ENCODE measurements around the gene SETBP1. TPM values are rescaled to one million over a fixed set of nuclear protein-coding genes. Genes with fewer than 3 reads are reported as not detected.

The SETBP1 gene
- total and polyA plus RNA-seq, 2 of the 4 experiments (the other 2 are of a cell fraction), result 0.19 to 0.36 TPM

DNA sequence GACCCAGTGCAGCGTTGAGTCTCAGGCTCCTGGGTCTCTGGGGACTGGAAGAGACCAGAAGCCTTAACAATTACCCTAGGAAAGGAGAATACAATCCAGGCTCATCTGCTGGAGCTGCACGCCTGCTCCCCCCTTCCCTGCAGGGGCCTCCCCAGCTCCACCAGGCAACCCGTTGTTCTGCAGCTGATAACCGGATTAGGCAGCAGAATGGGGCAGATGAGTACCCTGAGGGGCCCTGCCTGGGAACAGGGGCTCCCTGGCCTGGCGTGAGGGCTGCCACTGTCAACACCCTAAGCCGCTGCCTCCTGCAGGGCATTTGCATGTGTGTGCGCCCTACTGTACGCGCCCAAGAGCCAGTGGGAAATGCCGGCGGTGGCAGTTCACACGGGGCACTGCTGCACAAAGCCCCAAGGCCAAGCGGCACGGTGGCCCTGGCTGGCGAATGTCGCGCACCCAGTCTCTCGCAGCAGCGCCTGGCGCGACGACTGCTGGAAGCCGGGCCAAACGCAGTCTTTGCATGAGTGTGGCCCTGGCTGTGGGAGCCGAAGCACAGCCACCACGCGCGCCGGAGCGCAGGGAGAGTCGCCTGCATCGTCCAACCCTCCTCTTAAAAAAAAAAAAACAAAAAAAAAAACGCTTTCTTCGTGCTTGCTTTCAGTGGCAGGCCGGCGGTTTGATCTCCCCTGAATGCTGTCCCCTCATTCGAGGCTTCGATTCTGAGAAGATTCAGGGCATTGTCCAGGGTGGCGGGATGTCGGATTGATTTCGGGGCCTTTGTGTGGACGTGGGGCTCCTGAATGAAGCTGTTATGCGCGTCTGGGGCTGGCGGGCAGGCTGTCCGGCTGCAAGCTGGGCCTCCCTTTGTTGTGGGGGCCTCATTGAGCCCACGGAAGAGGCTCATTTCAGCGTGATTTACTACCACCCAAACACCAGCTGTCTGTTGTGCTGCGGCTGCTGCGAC, 63.8 kb downstream of the SETBP1 start (continued):
- no peak for TF ChIP-seq BHLHE40 (IDR thresholded peaks at IDR 0.05; ENCODE audit: low read depth, low read length)

DNA sequence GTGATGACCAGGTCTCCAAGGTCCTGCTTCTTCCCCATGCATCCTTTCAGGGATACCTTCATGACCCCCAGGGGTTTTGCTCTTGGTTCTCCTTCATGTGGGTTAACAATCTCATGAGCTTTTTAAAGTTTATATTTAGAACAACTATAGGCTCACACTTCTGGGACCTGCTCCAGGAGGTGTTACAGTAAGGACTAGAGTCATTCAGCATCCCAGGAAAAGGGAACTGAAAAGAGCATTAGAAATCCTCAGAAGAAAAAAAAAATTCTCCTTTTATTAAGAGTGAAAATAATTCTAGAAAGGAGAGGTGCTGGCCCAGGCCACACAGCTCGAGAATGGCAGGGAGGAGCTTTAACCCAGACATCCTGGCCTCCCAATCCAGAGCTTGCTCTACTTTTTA, 66.5 kb downstream of the SETBP1 start:
- no TSS peak for BruUV-seq (replicated peaks)
- no peak overlapping the region for H2BK120ac ChIP-seq (ENCODE audit: low read depth, low read length)
- no peak for TF ChIP-seq MAFK (IDR thresholded peaks at IDR 0.05; ENCODE audit: low read depth, low read length)
- TF ChIP-seq RAD21 (IDR thresholded peaks at IDR 0.05; ENCODE audit: low read length), result no peak
- no peak for TF ChIP-seq CEBPB (IDR thresholded peaks at IDR 0.05; ENCODE audit: low read depth, low read length)
- TF ChIP-seq POLR2A (IDR thresholded peaks at IDR 0.05; ENCODE audit: low read depth, low read length), result no peak
- TF ChIP-seq BHLHE40 (IDR thresholded peaks at IDR 0.05; ENCODE audit: low read depth, low read length), result no peak
- TF ChIP-seq CHD1 (IDR thresholded peaks at IDR 0.05; ENCODE audit: low read depth, low read length), result no peak
- H2AK5ac ChIP-seq (ENCODE audit: low read depth, low read length), result no peak overlapping the region
- no peak for DNase-seq
- no peak for ATAC-seq (ENCODE audit: low read depth)
- no peak overlapping the region for H3K18ac ChIP-seq (ENCODE audit: low read depth, low read length)
- H3K4me2 ChIP-seq (ENCODE audit: low read depth, low read length), result no peak overlapping the region
- H4K91ac ChIP-seq (ENCODE audit: insufficient read depth, low read depth, low read length), result no peak overlapping the region
- no peak overlapping the region for H3K4me3 ChIP-seq (ENCODE audit: insufficient read depth, low read depth, low read length)
- in situ Hi-C loops (cut with MboI; ENCODE audit: low sequenced_read_pairs), result no loop called here
- H4K20me1 ChIP-seq (ENCODE audit: insufficient read depth, low read length), result no peaks in the 10 kb centered on the region
- H2BK15ac ChIP-seq (ENCODE audit: low read depth, low read length), result no peak overlapping the region
- no peaks in the 10 kb centered on the region for H3K36me3 ChIP-seq (ENCODE audit: control insufficient read depth, insufficient read depth, low read length)
- H3K56ac ChIP-seq (ENCODE audit: extremely low read depth, insufficient read depth, low read length), result no peak overlapping the region
- no peaks in the 10 kb centered on the region; the same call in 1 of the 2 replicates for H3K4me1 ChIP-seq (ENCODE audit: control insufficient read depth, insufficient read depth, low read length)
- no peak overlapping the region for H2AFZ ChIP-seq (replicated peaks; ENCODE audit: low read length, poor library complexity)
- H2AK9ac ChIP-seq (replicated peaks; ENCODE audit: low read depth, low read length, poor library complexity), result no peak overlapping the region
- intact Hi-C loops (cut with micrococcal nuclease), result no loop called here
- H3K9me1 ChIP-seq (ENCODE audit: insufficient read depth, low read length), result 0 out of 2 replicates have a peak, but pooled peaks cover 4% of the 10 kb centered on the region
- H3K4ac ChIP-seq (ENCODE audit: low read depth, low read length), result no peak overlapping the region
- H4K8ac ChIP-seq (ENCODE audit: low read depth in 2 of 2, low read length in 2 of 2), result no peak overlapping the region
- WGBS, 2 experiments (ENCODE audit: extremely low coverage in 2 of 2, insufficient read length in 1 of 2), result no CpG with 5 or more reads among the region's 1 CpG
- no peak overlapping the region for H2BK20ac ChIP-seq (ENCODE audit: low read depth, low read length)
- no peak overlapping the region for H3K9ac ChIP-seq (ENCODE audit: low read depth, low read length)
- H3K23ac ChIP-seq (ENCODE audit: low read depth, low read length), result no peak overlapping the region
- H3K9me3 ChIP-seq (ENCODE audit: control insufficient read depth, insufficient read depth, low read length), result no peaks in the 10 kb centered on the region
- no peak overlapping the region for H2BK5ac ChIP-seq (ENCODE audit: low read depth, low read length, poor library complexity, severe bottlenecking)
- dilution Hi-C loops (cut with HindIII; ENCODE audit: low sequenced_read_pairs, unreplicated experiment), result no loop called here
- H3K79me1 ChIP-seq (ENCODE audit: low read depth in 1 of 2, low read length in 2 of 2), result no peaks in the 10 kb centered on the region
- H3K27ac ChIP-seq (ENCODE audit: insufficient read depth, low read length), result no peak overlapping the region
- CTCF ChIA-PET, result interaction anchor here (0.5 to 1.5 kb wide), 3 partner anchors 18 to 1127 kb away, joined by 3 to 5 read pairs (median 3); no protein-coding TSS in a partner anchor
- H4K5ac ChIP-seq (ENCODE audit: low read depth, low read length), result no peak overlapping the region
- POLR2A ChIA-PET (ENCODE audit: unreplicated experiment), result no interaction called here
- peaks cover 2% of the 10 kb centered on the region for H3K27me3 ChIP-seq (ENCODE audit: control insufficient read depth, insufficient read depth, low read length)
- no peak overlapping the region for H3K14ac ChIP-seq (replicated peaks; ENCODE audit: low read depth, low read length)

Measured in IMR-90 (cell line).